MCF 10A (cell line): ENCODE data around the gene MYO5C. TPM values are rescaled to one million over a fixed set of nuclear protein-coding genes. Genes with fewer than 3 reads are reported as not detected.
A peak's percentile ranks its signal among the peaks of the same experiment; 100 is the strongest.

Experiments used
- BruUV-seq: library from RNA; stranded (reverse); fragments of 400-500 nt; replicated peaks from 2 replicates; lab custom pipeline; 2021; lab: Mats Ljungman, UMichigan
- CTCF ChIA-PET: fragments of 300-600 bp; sonication (Branson Sonifier 250); formaldehyde crosslinking; extraction: SDS; loops from one replicate; lab custom pipeline; 2021; ENCODE audit warnings: antibody characterized with exemption, inconsistent platforms; lab: Yijun Ruan, JAX
- POLR2A ChIA-PET: fragments of 300-600, 350-650 bp; sonication (Branson Sonifier 250); formaldehyde crosslinking; extraction: SDS; loops from one replicate; lab custom pipeline; 2020; ENCODE audit warnings: antibody characterized with exemption, inconsistent platforms; lab: Yijun Ruan, JAX
- DNase-seq: peaks from one replicate; pipeline ENCODE4 v3.0.0-alpha.2; 2018; ENCODE audit not compliant: unreplicated experiment
- H3K27ac Mint-ChIP-seq: one replicate; pipeline ENCODE4 v1.8.0; 2022; ENCODE audit warnings: mild to moderate bottlenecking, low read depth, mixed read lengths; ENCODE audit not compliant: unreplicated experiment
- H3K27me3 Mint-ChIP-seq: one replicate; pipeline ENCODE4 v1.8.0; 2022; ENCODE audit warnings: mixed read lengths; ENCODE audit not compliant: insufficient read depth, unreplicated experiment
- H3K36me3 Mint-ChIP-seq: one replicate; pipeline ENCODE4 v1.8.0; 2022; ENCODE audit warnings: mild to moderate bottlenecking, moderate library complexity, mixed read lengths; ENCODE audit not compliant: insufficient read depth, unreplicated experiment
- H3K4me1 Mint-ChIP-seq: one replicate; pipeline ENCODE4 v1.8.0; 2022; ENCODE audit warnings: mixed read lengths; ENCODE audit not compliant: insufficient read depth, unreplicated experiment
- H3K4me3 Mint-ChIP-seq: one replicate; pipeline ENCODE4 v1.8.0; 2022; ENCODE audit warnings: mild to moderate bottlenecking, moderate library complexity, mixed read lengths; ENCODE audit not compliant: unreplicated experiment
- H3K9me3 Mint-ChIP-seq: one replicate; pipeline ENCODE4 v1.8.0; 2022; ENCODE audit warnings: mixed read lengths; ENCODE audit not compliant: unreplicated experiment
- intact Hi-C: fragments of 100-400 bp; cut with micrococcal nuclease; formaldehyde crosslinking; loops from 2 replicates; pipeline ENCODE4 v1.14.1; 2022
- total RNA-seq: library from RNA; stranded (reverse); gene quantifications from 2 replicates; pipeline ENCODE4 v1.2.3, GENCODE V29; 2022
- TF ChIP-seq, protein P1 (sequence below): fragments of 200-600 bp; IDR thresholded peaks from one replicate; pipeline ENCODE4 v1.8.0; 2022; ENCODE audit warnings: antibody characterized with exemption, mild to moderate bottlenecking; ENCODE audit not compliant: unreplicated experiment

The MYO5C gene
- total RNA-seq, 1 experiment from 2014 or later: 29.4 TPM

DNA sequence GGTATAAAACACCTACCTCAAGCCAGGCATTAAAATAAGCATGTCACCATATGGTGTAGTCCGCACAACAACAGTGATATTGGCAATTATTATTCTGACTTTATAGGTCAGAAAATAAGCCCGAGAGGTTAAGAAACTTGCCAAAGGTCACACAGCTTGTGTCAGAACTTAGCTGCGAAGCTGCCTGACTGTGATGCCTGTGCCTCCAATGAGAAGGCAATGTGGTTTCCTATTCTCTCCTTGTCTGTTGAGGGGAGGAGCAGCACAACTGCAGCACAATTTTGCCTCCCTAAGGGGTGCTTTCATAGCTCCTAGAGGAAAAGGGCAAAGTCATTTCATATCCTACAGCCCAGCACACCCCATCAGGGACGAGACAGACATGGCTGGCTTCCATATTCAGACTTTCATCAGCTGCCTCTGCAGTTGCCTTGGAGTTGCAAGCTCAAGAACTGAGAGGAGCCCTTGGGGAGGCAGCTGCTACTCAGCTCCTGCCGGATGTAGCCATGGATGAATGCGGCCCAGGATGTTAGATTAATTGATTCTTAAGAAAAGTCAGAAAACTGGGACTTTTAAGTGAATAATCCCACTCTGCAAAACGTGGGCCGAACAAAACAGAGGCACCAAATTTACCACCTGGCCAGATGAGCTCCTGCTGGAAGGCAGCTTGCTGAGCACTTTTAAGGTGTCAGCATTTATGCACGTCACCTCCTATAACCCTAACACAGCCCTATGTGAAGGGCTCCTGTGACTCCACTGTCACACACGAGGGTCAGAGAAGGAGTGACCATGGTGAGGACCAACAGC lies 38.5 kb downstream of the MYO5C start:
- CTCF ChIA-PET: interaction anchor here (0.5 to 7.6 kb wide), 49 partner anchors 8 to 1637 kb away, joined by 3 to 62 read pairs (median 4); no protein-coding TSS in a partner anchor
- H3K36me3 Mint-ChIP-seq: peaks cover 28% of the 10 kb centered on the region
- H3K27me3 Mint-ChIP-seq: no peaks in the 10 kb centered on the region
- intact Hi-C loops: loop anchor here (1.0 to 5.0 kb wide), 8 partner anchors 40 to 478 kb away; partner anchors contain the start of genes ATOSA and MYO5C
- peak overlapping the region; percentile 19 for H3K27ac Mint-ChIP-seq
- H3K4me3 Mint-ChIP-seq: no peak overlapping the region
- no peaks in the 10 kb centered on the region for H3K9me3 Mint-ChIP-seq
- no peak for DNase-seq
- TF ChIP-seq, protein P1, sequence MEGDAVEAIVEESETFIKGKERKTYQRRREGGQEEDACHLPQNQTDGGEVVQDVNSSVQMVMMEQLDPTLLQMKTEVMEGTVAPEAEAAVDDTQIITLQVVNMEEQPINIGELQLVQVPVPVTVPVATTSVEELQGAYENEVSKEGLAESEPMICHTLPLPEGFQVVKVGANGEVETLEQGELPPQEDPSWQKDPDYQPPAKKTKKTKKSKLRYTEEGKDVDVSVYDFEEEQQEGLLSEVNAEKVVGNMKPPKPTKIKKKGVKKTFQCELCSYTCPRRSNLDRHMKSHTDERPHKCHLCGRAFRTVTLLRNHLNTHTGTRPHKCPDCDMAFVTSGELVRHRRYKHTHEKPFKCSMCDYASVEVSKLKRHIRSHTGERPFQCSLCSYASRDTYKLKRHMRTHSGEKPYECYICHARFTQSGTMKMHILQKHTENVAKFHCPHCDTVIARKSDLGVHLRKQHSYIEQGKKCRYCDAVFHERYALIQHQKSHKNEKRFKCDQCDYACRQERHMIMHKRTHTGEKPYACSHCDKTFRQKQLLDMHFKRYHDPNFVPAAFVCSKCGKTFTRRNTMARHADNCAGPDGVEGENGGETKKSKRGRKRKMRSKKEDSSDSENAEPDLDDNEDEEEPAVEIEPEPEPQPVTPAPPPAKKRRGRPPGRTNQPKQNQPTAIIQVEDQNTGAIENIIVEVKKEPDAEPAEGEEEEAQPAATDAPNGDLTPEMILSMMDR: no peak
- peaks cover 45% of the 10 kb centered on the region for H3K4me1 Mint-ChIP-seq
- no TSS peak for BruUV-seq
- POLR2A ChIA-PET: interaction anchor here (0.6 to 1.9 kb wide), 7 partner anchors 31 to 477 kb away, joined by 3 to 12 read pairs (median 4); partner anchors contain the start of gene MYO5C

DNA sequence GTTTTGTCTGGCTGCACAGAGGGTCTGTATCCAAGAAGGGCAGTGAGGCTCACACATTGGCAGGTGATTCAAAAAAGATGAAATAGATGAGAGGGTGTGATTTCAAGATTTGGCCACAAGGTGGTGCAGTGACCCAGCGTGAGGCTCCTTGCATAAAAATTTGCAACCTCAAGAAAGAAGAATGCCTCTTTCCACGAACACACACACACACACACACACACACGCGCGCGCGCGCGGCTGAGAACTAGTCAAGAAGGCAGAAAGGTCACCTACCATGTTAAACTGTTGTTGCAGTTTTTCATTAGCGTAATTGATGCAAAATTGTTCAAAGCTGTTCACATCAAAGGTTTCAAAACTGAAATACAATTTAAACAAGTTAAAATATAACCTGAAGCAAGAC lies 39.2 kb downstream of the MYO5C start:
- DNase-seq: peak; percentile 73
- intact Hi-C loops: loop anchor here (1.0 to 5.0 kb wide), 8 partner anchors 41 to 479 kb away; partner anchors contain the start of genes ATOSA and MYO5C
- no peak overlapping the region for H3K4me3 Mint-ChIP-seq
- H3K27ac Mint-ChIP-seq: no peak overlapping the region
- TF ChIP-seq, protein P1: peak; percentile 78
- H3K4me1 Mint-ChIP-seq: peaks cover 39% of the 10 kb centered on the region
- no TSS peak for BruUV-seq
- ChIA-PET POLR2A (interaction anchor here (0.6 to 1.9 kb wide), 7 partner anchors 32 to 478 kb away, joined by 3 to 12 read pairs (median 4); partner anchors contain the start of gene MYO5C), CTCF (interaction anchor here (0.6 to 7.6 kb wide), 46 partner anchors 9 to 1638 kb away, joined by 3 to 62 read pairs (median 4); no protein-coding TSS in a partner anchor)
- no peaks in the 10 kb centered on the region for H3K9me3 Mint-ChIP-seq
- H3K36me3 Mint-ChIP-seq: peaks cover 28% of the 10 kb centered on the region
- H3K27me3 Mint-ChIP-seq: no peaks in the 10 kb centered on the region

- no peaks in the 10 kb centered on the region for H3K9me3 Mint-ChIP-seq
- intact Hi-C loops: loop anchor here (1.0 to 5.0 kb wide), 8 partner anchors 41 to 479 kb away; partner anchors contain the start of genes ATOSA and MYO5C
- H3K27ac Mint-ChIP-seq: peak overlapping the region; percentile 91
- TF ChIP-seq, protein P1: no peak
- H3K27me3 Mint-ChIP-seq: no peaks in the 10 kb centered on the region
- CTCF ChIA-PET: interaction anchor here (0.6 to 7.6 kb wide), 20 partner anchors 10 to 482 kb away, joined by 3 to 62 read pairs (median 6); partner anchors contain the start of gene MYO5C
- POLR2A ChIA-PET: interaction anchor here (1.1 to 1.9 kb wide), 4 partner anchors 40 to 480 kb away, joined by 3 to 8 read pairs (median 5); partner anchors contain the start of gene MYO5C
- no TSS peak for BruUV-seq
- no peak for DNase-seq
- peaks cover 42% of the 10 kb centered on the region for H3K4me1 Mint-ChIP-seq
- H3K36me3 Mint-ChIP-seq: peaks cover 28% of the 10 kb centered on the region
- no peak overlapping the region for H3K4me3 Mint-ChIP-seq
Measured at GRCh38 chr15:52255935-52256334, 39.7 kb downstream of the MYO5C start.

DNA sequence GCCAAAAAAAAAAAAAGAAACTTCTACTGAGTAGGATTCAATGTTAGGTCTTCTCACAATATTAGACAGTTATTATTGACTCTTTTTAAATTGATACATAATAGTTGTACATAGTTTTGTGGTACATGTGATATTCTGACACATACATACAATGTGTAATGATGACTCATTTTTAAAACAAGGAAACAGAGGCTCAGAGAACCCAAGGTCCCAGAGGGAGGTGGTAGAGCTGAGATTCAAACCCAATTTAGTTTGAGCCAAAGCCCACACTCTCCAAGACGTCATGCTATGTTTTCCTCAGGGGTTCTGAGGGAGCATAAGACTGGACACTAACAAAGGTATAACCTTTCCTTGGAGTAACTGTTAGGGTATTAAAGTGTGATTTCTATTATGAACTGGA lies 40.6 kb downstream of the MYO5C start:
- peaks cover 48% of the 10 kb centered on the region for H3K4me1 Mint-ChIP-seq
- H3K4me3 Mint-ChIP-seq: no peak overlapping the region
- no peaks in the 10 kb centered on the region for H3K27me3 Mint-ChIP-seq
- intact Hi-C loops: loop anchor here (5.0 kb wide), 2 partner anchors 42 to 207 kb away; partner anchors contain the start of gene MYO5C
- H3K27ac Mint-ChIP-seq: peak overlapping the region; percentile 91
- DNase-seq: peak; percentile 47
- TF ChIP-seq, protein P1: no peak
- BruUV-seq: no TSS peak
- no peaks in the 10 kb centered on the region for H3K9me3 Mint-ChIP-seq
- H3K36me3 Mint-ChIP-seq: peaks cover 31% of the 10 kb centered on the region
- ChIA-PET POLR2A (interaction anchor here (0.7 to 1.6 kb wide), 4 partner anchors 33 to 639 kb away, joined by 3 to 7 read pairs (median 4); no protein-coding TSS in a partner anchor), CTCF (interaction anchor here (0.7 to 7.6 kb wide), 11 partner anchors 10 to 480 kb away, joined by 3 to 62 read pairs (median 5); partner anchors contain the start of gene MYO5C)
